Stimulated activated CD4-positive, alpha-beta T cell treated with anti-CD3 and anti-CD28 coated beads, Interleukin-1b, Interleukin-23, amount 100 ng/mL, for 48 hours (primary cell): ENCODE measurements around the gene ZNF865.
"Not testable (repeated sequence)": the region's sequence is repeated elsewhere in the genome, so short reads cannot be mapped to it uniquely, and the experiment has no call there.

ENCODE experiments used
- DNase-seq: peaks from one replicate; pipeline ENCODE4 v3.0.0-alpha.2; 2020

The ZNF865 gene

GRCh38 chr19:55605637-55606470 is at the start of gene ZNF865:
Gene ZNF865, plus strand, starts transcription at chr19:55605647. Its CDS starts 7,972 bp downstream, at chr19:55613619.
- DNase-seq: peak; percentile 70

GRCh38 chr19:55559684-55560083 is 45.8 kb upstream of the ZNF865 start:
- DNase-seq: no peak

- no peak for DNase-seq
Measured at GRCh38 chr19:55563261-55563690, 42.2 kb upstream of the ZNF865 start.

GRCh38 chr19:55566823-55567222 is 38.6 kb upstream of the ZNF865 start:
- no peak for DNase-seq

- no peak for DNase-seq
Measured at GRCh38 chr19:55567708-55568328, 37.6 kb upstream of the ZNF865 start.

- not testable (repeated sequence) for DNase-seq
Measured at GRCh38 chr19:55569477-55569876, 36.0 kb upstream of the ZNF865 start.

GRCh38 chr19:55573929-55574328 is 31.5 kb upstream of the ZNF865 start:
- DNase-seq: not testable (repeated sequence)

GRCh38 chr19:55576746-55577145 is 28.7 kb upstream of the ZNF865 start:
- DNase-seq: no peak

GRCh38 chr19:55578031-55578760 is 27.3 kb upstream of the ZNF865 start:
- DNase-seq: no peak

- DNase-seq: no peak
Measured at GRCh38 chr19:55578761-55579747, 26.4 kb upstream of the ZNF865 start.

- no peak for DNase-seq
Measured at GRCh38 chr19:55579766-55580621, 25.5 kb upstream of the ZNF865 start.

GRCh38 chr19:55580628-55581144 is 24.8 kb upstream of the ZNF865 start, which contains the start of gene ZNF579:
Gene ZNF579, minus strand, starts transcription at chr19:55580848. Its CDS starts 1,209 bp downstream, at chr19:55579639.
- peak; percentile 85 for DNase-seq

GRCh38 chr19:55581145-55581822 is 24.2 kb upstream of the ZNF865 start:
- no peak for DNase-seq

- no peak for DNase-seq
Measured at GRCh38 chr19:55581823-55582223, 23.6 kb upstream of the ZNF865 start.

- DNase-seq: not testable (repeated sequence)
Measured at GRCh38 chr19:55582284-55582683, 23.2 kb upstream of the ZNF865 start.

- not testable (repeated sequence) for DNase-seq
Measured at GRCh38 chr19:55583897-55584296, 21.6 kb upstream of the ZNF865 start.

- DNase-seq: no peak
Measured at GRCh38 chr19:55584871-55585270, 20.6 kb upstream of the ZNF865 start.

- peak; percentile 53 for DNase-seq
Measured at GRCh38 chr19:55585658-55586339, 19.6 kb upstream of the ZNF865 start.

GRCh38 chr19:55586976-55587668 is 18.3 kb upstream of the ZNF865 start:
- peak; percentile 96 for DNase-seq
